ENCODE results near the gene AKAP8L.

DNA sequence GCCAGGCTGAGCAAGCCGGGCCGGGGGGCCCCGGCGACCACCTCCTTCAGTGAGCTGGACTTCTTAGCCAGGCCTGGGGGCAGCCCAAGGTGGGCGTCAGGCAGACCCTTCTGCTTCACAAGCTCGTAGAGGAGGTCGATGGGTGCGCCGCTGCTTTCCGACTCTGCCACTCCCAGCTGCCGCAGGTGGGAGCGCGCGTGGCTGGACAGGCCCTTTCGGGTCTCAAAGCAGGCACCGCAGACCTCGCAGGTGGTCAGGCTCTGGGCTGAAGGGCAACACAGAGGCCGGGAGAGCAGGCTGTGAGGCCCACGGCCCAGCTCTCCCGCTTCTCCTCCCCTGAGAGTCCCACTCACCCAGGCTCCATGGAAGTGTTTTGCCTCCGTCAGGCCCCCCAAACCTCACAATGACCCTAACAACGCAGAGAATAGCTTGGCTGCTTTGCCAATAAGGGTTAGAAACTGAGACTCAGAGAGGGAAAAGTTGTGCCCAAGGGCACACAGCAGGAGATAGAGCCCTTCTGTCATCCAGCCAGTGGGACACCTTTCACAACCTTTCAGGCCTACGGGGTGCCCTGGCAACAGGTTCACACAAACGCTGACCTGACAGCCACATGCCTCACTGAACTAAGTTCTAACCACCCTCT is 11.2 kb upstream of the AKAP8L start:
- TF ChIP-seq, protein P1, sequence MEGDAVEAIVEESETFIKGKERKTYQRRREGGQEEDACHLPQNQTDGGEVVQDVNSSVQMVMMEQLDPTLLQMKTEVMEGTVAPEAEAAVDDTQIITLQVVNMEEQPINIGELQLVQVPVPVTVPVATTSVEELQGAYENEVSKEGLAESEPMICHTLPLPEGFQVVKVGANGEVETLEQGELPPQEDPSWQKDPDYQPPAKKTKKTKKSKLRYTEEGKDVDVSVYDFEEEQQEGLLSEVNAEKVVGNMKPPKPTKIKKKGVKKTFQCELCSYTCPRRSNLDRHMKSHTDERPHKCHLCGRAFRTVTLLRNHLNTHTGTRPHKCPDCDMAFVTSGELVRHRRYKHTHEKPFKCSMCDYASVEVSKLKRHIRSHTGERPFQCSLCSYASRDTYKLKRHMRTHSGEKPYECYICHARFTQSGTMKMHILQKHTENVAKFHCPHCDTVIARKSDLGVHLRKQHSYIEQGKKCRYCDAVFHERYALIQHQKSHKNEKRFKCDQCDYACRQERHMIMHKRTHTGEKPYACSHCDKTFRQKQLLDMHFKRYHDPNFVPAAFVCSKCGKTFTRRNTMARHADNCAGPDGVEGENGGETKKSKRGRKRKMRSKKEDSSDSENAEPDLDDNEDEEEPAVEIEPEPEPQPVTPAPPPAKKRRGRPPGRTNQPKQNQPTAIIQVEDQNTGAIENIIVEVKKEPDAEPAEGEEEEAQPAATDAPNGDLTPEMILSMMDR (IDR thresholded peaks at IDR 0.05; ENCODE audit: poor library complexity), result no peak
- TF ChIP-seq EZH2phosphoT487 (IDR thresholded peaks at IDR 0.05; ENCODE audit: low read depth, severe bottlenecking, unreplicated experiment), result no peak

Data from hepatocyte (in vitro differentiated cells).